ENCODE results near the gene B9D1. TPM values are rescaled to one million over a fixed set of nuclear protein-coding genes. Genes with fewer than 3 reads are reported as not detected.

The B9D1 gene
- total RNA-seq, 3 donors from 2014 or later (not counting 1 experiment from before 2014, with no cell fraction given): 3.1 to 7.5 (median 3.7) TPM

GRCh38 chr17:19336938-19337711 lies 25.4 kb downstream of the B9D1 start:
- Mint-ChIP-seq H3K36me3 (no peaks in the 10 kb centered on the region), H3K27me3 (ENCODE audit: low read depth in 2 of 2) (peaks cover 12 to 13% of the 10 kb centered on the region in 2 donors), H3K4me1 (no peaks in the 10 kb centered on the region), H3K27ac (no peak overlapping the region), H3K4me3 (no peak overlapping the region), H3K9me3 (no peaks in the 10 kb centered on the region)
- 88% methylated on average over 21 of the region's 21 CpGs for WGBS (ENCODE audit: insufficient coverage)
- TF ChIP-seq CTCF (IDR thresholded peaks at IDR 0.05): no peak
- no peak overlapping the region for H3K4me3 ChIP-seq (ENCODE audit: low read length)
- no peaks in the 10 kb centered on the region for H3K9me3 ChIP-seq (ENCODE audit: control insufficient read depth, insufficient read depth, low read length)
- no peaks in the 10 kb centered on the region for H3K36me3 ChIP-seq (ENCODE audit: control insufficient read depth, insufficient read depth, low read length)
- no peak for DNase-seq
- no peaks in the 10 kb centered on the region for H3K4me1 ChIP-seq (ENCODE audit: control insufficient read depth, insufficient read depth, low read length)
- intact Hi-C loops (cut with micrococcal nuclease): no loop called here
- no peak overlapping the region for H3K27ac ChIP-seq (ENCODE audit: low read length)
- ATAC-seq: no peak
- H3K27me3 ChIP-seq (ENCODE audit: control insufficient read depth, insufficient read depth, low read length): no peaks in the 10 kb centered on the region

GRCh38 chr17:19335951-19336631 lies 26.4 kb downstream of the B9D1 start:
- Histone ChIP-seq H3K27me3 (ENCODE audit: control insufficient read depth, insufficient read depth, low read length) (no peaks in the 10 kb centered on the region), H3K36me3 (ENCODE audit: control insufficient read depth, insufficient read depth, low read length) (no peaks in the 10 kb centered on the region), H3K4me3 (ENCODE audit: low read length) (no peak overlapping the region), H3K4me1 (ENCODE audit: control insufficient read depth, insufficient read depth, low read length) (no peaks in the 10 kb centered on the region), H3K9me3 (ENCODE audit: control insufficient read depth, insufficient read depth, low read length) (no peaks in the 10 kb centered on the region), H3K27ac (ENCODE audit: low read length) (no peak overlapping the region)
- ATAC-seq (no peak), DNase-seq (no peak)
- WGBS (ENCODE audit: insufficient coverage): 92% methylated on average over 17 of the region's 18 CpGs
- Mint-ChIP-seq H3K9me3 (no peaks in the 10 kb centered on the region), H3K27ac (no peak overlapping the region), H3K4me1 (no peaks in the 10 kb centered on the region), H3K4me3 (no peak overlapping the region), H3K36me3 (no peaks in the 10 kb centered on the region), H3K27me3 (ENCODE audit: low read depth in 2 of 2) (peaks cover 10 to 13% of the 10 kb centered on the region in 2 donors)
- no peak for TF ChIP-seq CTCF (IDR thresholded peaks at IDR 0.05)
- intact Hi-C loops (cut with micrococcal nuclease): no loop called here

GRCh38 chr17:19334331-19334730 lies 28.2 kb downstream of the B9D1 start:
- no peaks in the 10 kb centered on the region for H3K9me3 ChIP-seq (ENCODE audit: control insufficient read depth, insufficient read depth, low read length)
- no peak overlapping the region for H3K4me3 Mint-ChIP-seq
- no peak overlapping the region for H3K4me3 ChIP-seq (ENCODE audit: low read length)
- no peaks in the 10 kb centered on the region for H3K36me3 Mint-ChIP-seq
- no peak overlapping the region for H3K27ac ChIP-seq (ENCODE audit: low read length)
- ATAC-seq: no peak
- WGBS (ENCODE audit: insufficient coverage): 82% methylated on average over 5 of the region's 6 CpGs
- H3K27me3 ChIP-seq (ENCODE audit: control insufficient read depth, insufficient read depth, low read length): no peaks in the 10 kb centered on the region
- no peak overlapping the region for H3K27ac Mint-ChIP-seq
- no peak for DNase-seq
- H3K4me1 ChIP-seq (ENCODE audit: control insufficient read depth, insufficient read depth, low read length): no peaks in the 10 kb centered on the region
- H3K27me3 Mint-ChIP-seq (ENCODE audit: low read depth in 2 of 2): peaks cover 12 to 13% of the 10 kb centered on the region in 2 donors
- intact Hi-C loops (cut with micrococcal nuclease): no loop called here
- no peaks in the 10 kb centered on the region for H3K36me3 ChIP-seq (ENCODE audit: control insufficient read depth, insufficient read depth, low read length)
- H3K4me1 Mint-ChIP-seq: no peaks in the 10 kb centered on the region
- no peaks in the 10 kb centered on the region for H3K9me3 Mint-ChIP-seq
- no peak for TF ChIP-seq CTCF (IDR thresholded peaks at IDR 0.05)

Data from natural killer cell (primary cell).